Amniotic stem cell (primary cell): Measurements from ENCODE around the gene EMD.
"Not testable (repeated sequence)": the region's sequence is repeated elsewhere in the genome, so short reads cannot be mapped to it uniquely, and the experiment has no call there.

ENCODE experiments used
- DNase-seq: peaks from one replicate; lab custom pipeline; 2025; lab: John Stamatoyannopoulos, UW

EMD gene

DNA sequence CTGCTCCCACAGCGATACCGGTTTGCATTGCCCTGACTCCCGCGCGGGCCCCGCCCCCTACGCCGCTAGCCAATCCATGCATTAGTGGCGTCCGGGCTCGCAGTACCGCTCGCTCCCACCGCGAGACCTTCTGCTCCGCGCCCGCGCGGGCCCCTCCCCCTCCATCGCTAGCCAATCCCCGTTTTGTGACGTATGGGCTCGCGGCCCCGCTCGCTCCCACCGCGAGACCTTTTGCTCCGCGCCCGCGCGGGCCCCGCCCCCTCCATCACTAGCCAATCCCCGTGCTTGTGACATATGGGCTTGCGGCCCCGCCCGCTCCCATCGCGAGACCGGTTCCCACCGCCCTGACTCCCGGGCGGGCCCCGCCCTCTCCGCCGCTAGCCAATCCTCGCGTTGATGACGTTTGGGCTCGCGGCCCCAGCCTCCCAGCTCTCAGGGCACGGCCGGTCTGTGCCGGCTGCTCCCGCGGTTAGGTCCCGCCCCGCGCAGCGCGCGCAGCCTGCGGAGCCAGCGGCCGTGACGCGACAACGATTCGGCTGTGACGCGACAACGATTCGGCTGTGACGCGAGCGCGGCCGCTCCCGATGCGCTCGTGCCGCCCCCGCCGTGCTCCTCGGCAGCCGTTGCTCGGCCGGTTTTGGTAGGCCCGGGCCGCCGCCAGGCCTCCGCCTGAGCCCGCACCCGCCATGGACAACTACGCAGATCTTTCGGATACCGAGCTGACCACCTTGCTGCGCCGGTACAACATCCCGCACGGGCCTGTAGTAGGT lies at the start of gene EMD:
TSS of gene EMD (plus strand) at position 497 of the 770 bp plus-strand sequence. CDS start at position 687, 190 bp downstream.
- DNase-seq = peak; percentile 93

DNA sequence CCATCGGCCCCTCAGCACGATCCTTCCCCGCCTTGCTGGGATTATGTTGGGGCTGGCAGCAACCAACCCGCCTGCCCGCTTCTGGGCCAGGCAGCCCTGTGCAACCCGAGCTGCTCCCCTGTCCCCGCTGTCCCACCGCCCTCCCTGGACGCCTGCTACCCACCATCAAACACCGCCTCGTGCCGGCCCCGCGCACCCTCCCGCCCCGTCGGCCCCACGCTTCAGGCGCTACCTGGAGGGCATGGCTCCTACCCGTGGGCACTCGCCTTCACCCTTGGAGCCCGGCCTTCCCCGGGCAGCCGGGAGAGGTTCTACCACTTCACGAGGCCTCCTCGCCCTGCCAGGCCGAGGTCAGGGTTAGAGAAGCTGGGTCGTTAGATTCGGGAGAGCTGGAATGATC lies 46.5 kb upstream of the EMD start:
- no peak for DNase-seq

DNA sequence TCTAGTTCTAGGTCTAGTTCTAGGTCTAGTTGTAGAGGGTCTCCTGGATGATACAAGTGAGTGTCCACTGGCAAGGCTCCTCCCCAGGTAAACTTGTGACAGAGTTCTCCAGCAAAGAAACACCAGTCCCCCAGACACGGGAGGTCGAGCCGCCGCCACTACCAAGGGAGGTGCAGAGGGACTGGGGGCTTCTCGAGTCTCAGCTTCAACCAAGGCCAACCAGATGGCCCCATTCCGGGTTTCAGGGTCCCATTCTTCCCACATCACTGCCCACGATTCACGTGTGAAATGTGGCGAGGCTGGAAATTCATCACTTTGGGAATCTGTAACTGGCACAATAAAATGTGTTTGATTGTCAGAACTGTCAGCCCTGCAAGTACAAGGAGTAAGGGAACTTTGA lies 46.0 kb upstream of the EMD start:
- DNase-seq = no peak

DNA sequence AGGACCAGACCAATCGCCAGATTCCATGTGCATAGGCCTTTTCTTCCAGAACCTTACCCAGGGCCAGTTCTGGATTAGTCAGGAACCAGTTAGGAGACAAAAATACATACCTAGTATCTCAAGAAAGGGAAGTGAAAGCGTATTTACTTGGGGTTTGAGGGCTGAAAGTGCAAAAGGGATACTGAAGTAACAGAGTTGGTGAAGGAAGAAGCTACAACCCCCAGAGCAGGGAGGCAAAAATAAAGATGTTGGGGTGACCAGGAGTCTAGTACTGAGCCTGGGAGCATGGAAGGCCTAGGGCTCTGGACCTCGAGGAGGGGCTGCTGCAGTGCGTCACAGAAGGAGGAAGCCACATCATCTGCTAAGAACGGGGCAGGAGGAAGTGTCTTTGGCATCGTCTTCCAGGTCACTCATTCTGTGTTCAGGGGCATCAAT lies 45.2 kb upstream of the EMD start:
- DNase-seq = no peak

DNA sequence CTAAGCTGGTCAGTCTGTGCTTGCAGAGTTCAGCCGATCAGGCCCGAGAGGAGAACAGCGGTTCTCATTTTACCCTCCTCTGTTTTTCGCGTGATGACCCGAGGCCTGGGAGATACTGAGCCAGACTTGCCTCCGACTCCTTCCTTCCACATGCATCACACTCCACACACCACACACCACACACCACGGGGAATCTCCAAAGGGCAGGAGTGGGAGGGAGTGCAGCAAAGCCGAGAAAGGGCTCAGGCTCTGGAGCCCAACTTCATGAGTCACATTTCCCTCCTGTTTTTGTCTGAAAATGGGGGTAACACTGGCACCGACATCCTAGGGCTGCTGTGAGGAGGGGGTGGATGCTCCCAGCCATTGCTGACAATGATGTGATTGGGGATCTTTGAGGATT lies 44.6 kb upstream of the EMD start:
- DNase-seq = no peak

DNA sequence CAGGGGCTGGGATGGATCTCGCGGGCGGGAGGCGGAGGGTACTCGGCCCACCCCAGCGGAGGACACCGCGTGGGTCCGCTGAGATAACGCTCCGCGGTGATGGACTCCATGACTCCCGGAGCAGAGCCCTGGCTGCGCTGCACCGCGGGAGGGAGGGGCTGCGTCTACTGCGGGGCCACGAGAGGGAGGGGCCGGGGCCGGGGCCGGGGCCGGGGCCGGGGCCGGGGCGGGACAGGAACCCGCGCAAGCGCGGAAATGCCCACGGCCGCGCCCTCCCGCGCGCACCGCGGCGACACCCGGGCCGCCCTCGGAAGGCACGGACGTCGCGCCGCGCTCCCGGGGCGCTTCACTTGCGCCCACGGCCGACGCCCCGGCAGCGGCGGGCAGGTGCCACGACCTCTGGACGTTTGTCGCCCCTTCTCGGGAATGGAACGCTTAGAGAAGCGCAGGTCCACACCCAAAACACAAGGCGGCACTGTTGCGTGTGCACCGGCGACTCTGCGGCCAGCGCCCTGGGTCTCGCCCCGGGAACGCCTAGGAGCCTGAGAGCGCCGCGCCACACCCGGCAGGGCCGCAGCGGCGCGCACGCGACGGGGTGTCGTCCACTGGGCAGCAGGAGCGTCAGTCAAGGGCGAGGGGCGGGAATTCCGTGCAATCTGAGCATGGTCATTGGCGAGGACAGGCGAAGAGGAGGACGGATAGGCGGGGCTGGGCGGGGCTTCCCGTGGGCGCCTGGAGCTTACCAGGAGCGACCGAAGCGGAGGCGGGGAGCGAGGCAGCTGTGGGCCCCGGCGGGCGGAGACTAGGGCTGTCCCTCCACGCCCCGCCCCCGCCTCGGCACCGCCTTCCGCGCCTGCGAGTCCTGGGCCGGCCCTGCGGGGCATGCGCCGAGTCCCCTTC lies 37.4 kb upstream of the EMD start:
- DNase-seq = not testable (repeated sequence)

DNA sequence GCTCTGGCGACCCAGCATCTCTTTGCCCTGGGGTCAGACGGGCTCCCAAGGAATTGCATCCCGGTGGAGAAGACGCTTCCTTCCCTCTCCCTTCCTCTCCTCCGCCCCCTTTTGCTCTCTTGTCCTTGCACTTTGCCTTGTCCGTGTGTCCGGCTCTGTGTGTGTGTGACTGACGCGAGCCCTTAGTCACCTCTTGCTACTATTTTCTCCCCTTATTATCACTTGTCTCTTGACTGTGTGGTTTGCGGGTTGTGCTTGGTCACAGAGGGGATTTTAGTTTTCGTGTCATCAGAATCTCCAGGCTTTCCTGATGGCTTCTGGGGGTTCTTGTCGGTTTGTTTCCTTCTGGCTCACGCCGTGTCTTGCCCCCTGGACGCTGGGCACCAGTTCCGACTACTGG lies 36.0 kb upstream of the EMD start:
- not testable (repeated sequence) for DNase-seq

DNA sequence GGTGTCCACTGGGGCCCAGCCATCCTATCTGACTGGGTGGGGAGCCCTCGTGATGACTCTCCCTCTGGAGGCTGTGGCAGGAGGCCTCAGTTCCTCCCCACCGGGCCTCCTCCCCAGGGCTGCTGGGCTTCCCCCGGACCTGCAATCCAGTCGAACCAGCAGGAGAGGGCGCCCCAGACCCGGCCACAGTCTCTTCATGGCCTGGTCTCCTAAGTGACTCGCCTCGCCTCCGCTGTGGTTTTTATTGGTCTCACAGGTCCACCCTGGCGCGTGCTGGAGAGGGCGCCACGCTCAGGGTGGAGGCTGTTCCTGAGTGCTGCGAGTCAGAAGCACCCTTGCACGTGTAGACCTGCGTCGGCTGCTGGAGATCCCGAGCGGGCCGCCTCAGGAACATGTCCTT lies 35.5 kb upstream of the EMD start:
- DNase-seq = not testable (repeated sequence)

DNA sequence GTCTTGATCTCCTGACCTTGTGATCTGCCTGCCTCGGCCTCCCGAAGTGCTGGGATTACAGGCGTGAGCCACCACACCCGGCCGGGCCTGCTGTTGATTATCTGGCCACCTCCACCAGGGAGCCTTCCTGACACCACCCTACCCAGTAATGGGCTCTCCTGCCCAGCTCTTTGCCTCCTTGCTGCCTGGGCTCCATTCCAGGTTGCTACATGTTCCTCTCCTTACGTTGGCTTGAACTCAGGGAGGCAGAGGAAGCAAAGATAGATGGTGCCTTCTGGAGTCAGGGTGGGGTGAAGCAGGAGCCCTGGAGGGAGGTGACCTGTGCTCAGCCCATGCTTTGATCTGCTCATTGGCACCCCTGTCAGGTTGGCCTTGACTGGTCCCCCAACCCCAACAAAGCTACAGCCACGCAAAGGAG lies 31.0 kb upstream of the EMD start:
- no peak for DNase-seq

DNA sequence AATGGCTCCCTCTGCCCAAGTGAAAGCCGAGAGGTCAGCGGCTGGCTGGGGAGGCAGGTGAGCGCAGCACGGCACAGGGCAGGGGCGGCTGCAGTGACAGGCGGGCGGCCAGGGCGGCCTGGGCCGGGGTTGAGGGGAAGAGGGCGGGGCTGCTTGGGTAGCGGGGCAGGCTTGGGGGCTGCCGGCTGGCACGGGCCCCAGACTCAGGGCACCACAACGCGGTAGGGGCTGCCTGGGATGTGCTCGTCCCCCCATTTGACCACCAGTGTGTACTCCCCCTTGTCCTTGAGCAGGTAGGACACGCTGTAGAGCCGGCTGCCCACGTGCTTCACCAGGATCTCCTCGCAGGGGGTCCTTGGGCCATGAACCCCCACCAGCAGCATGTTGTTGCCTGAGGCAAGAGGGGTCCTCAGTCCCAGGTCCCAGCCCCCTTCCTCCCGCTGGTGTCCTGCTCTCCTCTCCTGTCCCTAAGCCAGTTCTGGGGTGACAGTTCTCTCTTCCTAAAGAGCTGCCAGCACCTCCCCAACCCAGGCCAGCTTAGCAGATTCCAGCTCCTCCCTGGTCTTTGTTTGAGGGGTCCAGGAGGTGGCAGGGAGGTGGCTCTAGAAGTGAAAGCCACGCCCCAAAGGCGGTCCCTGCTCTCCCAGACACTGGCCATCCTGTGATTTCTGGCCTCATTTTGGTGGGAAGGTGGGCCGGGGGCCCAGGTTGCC lies 30.3 kb upstream of the EMD start:
- DNase-seq = no peak

DNA sequence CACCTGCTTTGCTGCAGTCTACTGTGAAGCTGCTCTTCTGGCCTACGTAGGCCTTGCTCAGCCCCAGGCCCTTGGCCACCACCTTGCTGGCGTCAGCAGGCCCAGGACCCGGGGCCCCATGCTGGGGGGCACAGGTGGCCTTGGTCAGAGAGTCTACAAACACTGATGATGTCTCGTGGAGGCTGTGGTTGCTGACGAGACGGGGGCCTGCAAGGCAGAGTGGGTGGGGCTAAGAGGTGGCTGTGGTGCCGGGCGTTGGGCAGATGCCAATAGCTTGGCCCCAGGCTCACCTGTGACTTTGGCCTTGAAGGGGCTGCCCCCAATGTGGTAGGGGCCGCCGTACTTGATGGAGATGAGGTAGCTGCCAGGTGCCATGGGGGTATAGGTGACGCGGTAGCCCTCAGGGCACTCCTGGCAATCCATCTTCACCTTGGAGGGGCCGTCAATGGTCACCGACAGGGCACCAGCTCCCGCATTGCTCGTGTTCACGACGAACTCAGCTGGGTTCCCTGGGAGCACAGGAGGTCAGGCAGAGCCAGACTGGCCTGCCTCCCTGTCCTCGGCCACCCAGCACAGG lies 29.6 kb upstream of the EMD start:
- DNase-seq = no peak

DNA sequence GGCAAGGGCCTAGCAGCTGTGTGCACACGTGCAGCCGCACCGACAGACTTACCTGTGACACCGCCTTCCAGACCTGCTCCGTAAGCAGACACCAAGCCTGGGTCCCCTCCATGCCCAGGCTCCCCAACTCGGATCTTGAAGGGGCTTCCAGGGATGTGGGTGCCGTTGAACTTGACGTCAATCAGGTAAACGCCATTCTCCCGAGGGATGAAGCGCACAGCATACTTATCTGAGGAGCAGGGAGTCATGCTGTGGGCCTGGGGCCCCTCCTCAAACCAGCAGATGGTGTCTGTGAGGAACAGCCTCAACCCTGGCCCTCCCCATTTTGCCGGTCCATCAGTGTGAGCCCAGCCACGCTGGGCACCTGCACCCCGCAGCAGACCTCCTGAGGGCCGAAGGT lies 29.1 kb upstream of the EMD start:
- DNase-seq = no peak

DNA sequence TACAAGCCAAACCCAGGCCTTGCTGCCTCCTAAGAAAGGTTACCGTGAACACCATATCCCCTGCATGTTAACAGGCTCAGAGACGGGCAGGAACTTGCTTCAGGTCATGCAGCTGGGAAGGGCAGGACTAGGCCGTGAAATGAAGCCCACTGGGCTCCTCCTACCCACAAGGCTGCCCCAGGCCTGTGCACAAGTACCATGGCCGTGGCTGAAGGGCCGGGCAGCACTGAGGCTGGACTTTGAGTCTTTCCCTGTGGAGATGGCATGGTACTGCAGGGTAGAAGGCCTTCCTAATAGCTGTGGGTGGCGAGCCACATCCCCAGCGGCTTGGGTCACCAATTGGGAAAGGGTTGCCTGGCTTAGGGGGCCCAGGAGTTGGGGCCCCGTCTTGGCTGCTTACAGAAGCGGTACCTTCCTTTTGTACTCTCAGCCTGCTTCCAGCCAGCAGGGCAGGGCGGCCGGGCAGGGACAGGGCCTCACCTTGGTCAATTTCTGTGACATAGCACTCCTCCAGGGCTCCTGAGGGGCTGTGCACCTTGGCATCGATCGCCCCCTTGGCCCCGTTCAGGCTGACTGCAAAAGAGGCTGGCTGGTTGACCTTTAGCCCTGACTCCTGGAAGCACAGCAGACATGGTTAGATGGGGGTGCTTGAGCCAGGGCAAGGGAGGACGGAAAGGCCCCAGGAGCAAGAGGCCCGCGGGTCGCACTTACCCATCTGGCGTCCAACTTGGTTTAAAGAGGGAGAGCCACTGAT lies 28.5 kb upstream of the EMD start:
- no peak for DNase-seq

DNA sequence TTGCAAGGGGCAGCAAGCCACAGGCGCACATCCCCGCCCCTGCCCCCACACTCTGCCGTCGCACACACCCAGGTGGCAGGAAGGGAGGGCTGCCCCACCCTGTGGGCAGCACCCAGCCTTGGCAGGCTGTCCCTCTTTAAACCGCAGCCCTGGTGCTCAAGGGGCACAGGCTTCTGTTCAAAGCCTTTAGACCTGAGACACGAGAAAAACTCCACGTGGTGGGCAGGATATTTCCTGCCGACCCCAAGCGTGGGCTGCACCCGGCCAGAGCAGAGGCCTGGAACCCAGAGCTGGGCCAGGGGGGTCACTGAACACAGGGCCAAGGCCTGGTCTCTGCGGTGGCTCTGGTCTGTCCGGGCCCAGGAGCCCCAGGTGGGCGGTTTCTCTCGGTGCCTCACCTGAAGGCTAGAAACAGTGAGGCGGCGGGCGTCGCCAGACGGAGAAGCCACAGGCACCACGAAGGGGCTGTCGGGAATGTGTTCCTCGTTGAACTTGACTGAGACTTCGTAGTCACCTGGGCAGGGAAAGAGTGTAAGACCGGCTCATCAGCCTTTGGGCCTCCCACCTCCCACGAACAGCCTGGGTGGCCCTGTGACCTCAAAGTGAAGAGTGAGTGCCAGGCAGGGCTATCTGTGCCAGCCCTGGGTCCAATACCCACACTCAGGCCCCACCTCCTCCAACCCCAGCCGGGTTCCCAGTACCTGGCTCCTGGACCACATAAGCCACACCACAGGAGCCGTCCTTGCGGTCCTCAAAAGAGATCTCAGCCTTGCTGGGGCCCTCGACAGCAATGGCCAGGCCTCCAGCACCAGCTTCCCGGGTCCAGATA lies 27.7 kb upstream of the EMD start:
- no peak for DNase-seq

DNA sequence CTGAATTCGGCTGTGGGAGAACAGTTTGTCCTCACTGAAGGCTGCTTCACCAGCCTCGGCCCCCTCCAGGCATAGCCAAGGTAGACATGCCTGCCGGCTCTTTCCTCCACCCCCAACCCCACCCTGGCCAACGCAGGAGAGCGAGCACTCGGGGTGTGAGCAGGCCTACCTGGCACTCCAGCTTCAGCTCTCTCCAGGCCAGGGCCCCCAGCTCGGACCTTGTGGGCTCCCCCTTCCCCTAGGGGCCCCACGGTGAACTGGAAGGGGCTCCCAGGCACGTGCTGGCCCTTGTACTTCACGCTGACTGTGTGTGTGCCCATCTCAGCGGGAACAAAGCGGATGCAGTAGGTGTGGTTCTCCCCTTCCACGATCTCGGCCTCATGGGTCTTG lies 27.1 kb upstream of the EMD start:
- DNase-seq = no peak

DNA sequence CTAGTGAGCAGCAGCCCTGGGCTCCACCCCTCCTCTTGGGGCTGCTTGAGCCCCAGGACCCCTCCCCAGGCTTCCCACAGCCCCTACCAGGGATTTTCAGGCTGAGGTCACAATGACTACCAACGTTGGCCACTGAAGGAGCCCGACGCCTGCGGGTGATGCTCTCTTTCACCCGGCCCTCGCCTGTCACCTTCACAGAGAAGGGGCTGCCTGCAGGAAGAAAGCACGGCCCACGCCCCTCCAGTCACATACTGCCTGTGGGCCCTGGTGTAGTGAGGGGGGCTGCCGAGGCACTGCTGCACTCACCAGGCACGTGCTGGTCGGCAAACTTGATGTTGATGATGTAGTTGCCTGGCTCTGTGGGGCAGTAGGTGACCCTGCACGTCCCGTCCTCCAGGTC lies 26.6 kb upstream of the EMD start:
- no peak for DNase-seq

DNA sequence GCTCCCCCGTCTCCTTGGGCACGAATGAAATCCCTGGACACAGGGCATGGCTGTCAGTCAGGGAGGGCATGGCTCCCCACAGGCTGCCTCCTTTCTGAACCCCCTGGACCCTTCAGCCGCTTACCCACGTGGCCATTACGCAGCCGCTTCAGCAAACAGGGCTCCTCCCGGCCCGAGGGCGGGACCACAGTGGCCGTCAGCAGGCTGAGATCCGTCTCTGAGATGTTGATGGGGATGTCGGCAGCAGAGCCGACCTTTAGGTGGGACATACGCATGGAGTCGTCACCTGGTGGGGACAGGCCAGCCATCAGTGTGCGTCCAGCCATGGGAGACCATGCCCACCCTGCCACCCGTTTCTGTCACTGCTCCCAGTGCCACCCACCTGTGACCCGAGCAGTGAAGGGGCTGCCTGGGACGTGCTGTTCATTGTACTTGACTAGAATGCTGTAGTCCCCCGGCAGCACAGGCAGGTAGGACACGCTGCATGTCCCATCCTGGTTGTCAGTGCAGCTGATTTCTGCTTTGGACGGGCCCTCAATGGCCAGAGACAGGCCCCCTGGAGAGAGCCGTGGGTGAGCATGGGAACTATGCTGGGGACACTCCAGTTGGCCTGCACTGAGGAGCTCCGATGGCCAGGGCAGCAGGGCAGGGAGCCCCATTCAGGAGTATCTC lies 25.8 kb upstream of the EMD start:
- DNase-seq = no peak

DNA sequence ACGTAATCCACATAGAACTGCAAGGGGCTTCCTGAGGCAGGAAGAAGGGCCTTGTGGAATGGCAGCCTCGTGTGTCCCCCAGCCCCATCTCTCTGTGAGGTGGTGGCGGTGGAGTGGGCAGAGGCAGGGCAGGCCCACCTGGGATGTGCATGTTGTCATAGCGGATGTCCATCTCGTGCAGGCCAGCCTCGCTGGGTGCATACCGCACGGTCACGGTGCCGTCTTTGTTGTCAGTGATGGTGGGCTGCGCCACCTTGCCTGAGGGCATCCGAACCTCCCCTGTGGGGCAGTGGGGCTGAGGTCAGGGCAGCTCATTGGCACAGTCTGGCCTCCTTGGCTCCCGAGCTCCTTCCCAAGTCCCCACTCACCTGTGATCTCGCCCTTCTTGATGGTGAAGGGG lies 25.1 kb upstream of the EMD start:
- DNase-seq = no peak

DNA sequence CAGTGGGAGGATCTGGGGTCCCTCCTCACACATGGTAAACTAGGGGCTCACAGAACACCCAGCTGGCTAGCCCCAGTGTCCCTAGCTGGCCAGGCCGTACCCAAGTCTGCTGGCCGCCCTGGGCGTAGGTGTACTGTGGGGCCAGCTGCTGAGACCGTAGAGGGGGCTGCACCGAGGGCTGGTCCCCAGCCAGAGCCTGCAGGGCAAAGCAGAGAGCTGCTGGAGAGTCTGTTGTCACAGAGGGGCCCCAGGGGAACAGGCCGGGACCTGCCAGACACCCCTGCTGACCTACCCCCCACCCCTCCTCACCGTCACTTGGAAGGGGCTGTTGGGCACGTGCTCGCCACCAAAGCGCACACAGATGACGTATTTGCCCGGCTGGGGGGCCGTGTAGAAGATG lies 24.6 kb upstream of the EMD start:
- DNase-seq = no peak
